Esophagus muscularis mucosa (tissue), 4 donors: ENCODE measurements around the gene TRIM29. TPM values are rescaled to one million over a fixed set of nuclear protein-coding genes. Genes with fewer than 3 reads are reported as not detected.

Experiments used
- DNase-seq: peaks from one replicate; pipeline ENCODE4 v3.0.0-alpha.2; 2017; ENCODE audit errors: extremely low spot score
- H3K27ac ChIP-seq, 4 donors: fragments of 200-600 bp; sonication (generic); replicated peaks in 1 of 4; 1 replicate in 3 of 4; 2 replicates in 1 of 4; pipeline ENCODE4 v1.5.1; 2016 to 2019; ENCODE audit warnings: mild to moderate bottlenecking in 1 of 4
- H3K27me3 ChIP-seq, 4 donors: fragments of 200-600 bp; sonication (generic); one replicate each; pipeline versions ENCODE4 v1.5.1 to v1.6.0; 2016 to 2019
- H3K36me3 ChIP-seq, 4 donors: fragments of 200-600 bp; sonication (generic); one replicate each; pipeline ENCODE4 v1.5.1; 2016 to 2019
- H3K4me1 ChIP-seq, 4 donors: fragments of 200-600 bp; sonication (generic); one replicate each; pipeline ENCODE4 v1.5.1; 2016 to 2019
- H3K4me3 ChIP-seq, 4 donors: fragments of 200-600 bp; sonication (generic); 1 replicate in 2 of 4; 2 replicates in 2 of 4; pipeline ENCODE4 v1.5.1; 2016 to 2019; ENCODE audit warnings: mild to moderate bottlenecking in 4 of 4, moderate library complexity in 1 of 4
- H3K9me3 ChIP-seq, 4 donors: fragments of 200-600 bp; sonication (generic); 1 replicate in 3 of 4; 2 replicates in 1 of 4; pipeline ENCODE4 v1.5.1; 2016 to 2019
- EP300 ChIP-seq: sonication (generic); formaldehyde crosslinking; IDR thresholded peaks from one replicate; pipeline ENCODE4 v1.6.1; 2017; ENCODE audit warnings: antibody characterized with exemption
- POLR2A ChIP-seq: fragments of 450-650 bp; IDR thresholded peaks from one replicate; pipeline ENCODE4 v1.6.1; 2017; ENCODE audit warnings: antibody characterized with exemption, moderate library complexity, mild to moderate bottlenecking, low read depth
- POLR2AphosphoS5 ChIP-seq, 2 donors: sonication (generic); formaldehyde crosslinking; IDR thresholded peaks; one replicate each; pipeline ENCODE4 v1.6.1; 2017; ENCODE audit warnings: antibody characterized with exemption in 2 of 2
- WGBS: methylation state at CpG from one replicate; pipeline ENCODE4 v1.1.5; 2018; 5-methylcytosine and 5-hydroxymethylcytosine counted together
- intact Hi-C: fragments of 100-400 bp; cut with DNase I; formaldehyde crosslinking; loops from one replicate; pipeline ENCODE4 v1.15.1; 2023
- total RNA-seq, 4 donors: library from RNA; depleted of rRNA; stranded (reverse); fragments of >200 nt; gene quantifications; one replicate each; pipeline versions ENCODE4 v1.1.0 to v1.2.1, GENCODE V29; 2016
- TF ChIP-seq, protein P1 (sequence below), 3 experiments: fragments of 200-600 bp in 2 of 3; fragments of 450-650 bp in 1 of 3; sonication (generic) in 2 of 3; IDR thresholded peaks; one replicate each; pipeline ENCODE4 v1.5.1; 2017 to 2019; ENCODE audit warnings: antibody characterized with exemption in 3 of 3, mild to moderate bottlenecking in 2 of 3, moderate library complexity in 1 of 3

TRIM29 gene
- total RNA-seq, 4 donors from 2014 or later = 0.45 to 1.3 (median 0.75) TPM

DNA sequence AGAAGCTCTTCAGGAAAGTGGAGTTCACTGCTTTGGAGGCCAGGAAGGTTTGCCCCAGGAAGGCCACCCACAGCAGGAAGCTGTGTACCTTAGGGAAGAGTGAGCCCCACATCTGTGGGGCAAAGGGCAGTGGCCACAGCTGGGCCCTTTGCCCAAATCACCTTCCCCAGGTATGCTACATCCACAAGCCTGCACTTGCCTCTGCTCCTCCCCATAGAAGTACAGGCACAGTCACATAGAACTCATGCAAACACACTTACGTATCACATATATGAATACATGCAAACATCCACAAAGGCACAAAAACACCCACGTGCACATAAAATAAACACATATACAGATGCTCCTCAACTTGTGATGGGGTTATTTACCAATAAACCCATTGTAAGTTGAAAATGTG is 2.1 kb downstream of the TRIM29 start:
- Histone ChIP-seq H3K36me3 (no peaks in the 10 kb centered on the region), H3K9me3 (no peaks in the 10 kb centered on the region), H3K4me3 (no peak overlapping the region), H3K27ac (no peak overlapping the region), H3K27me3 (peaks cover 0 to 20% (median 0%) of the 10 kb centered on the region in 4 donors), H3K4me1 (no peaks in the 10 kb centered on the region)
- 88% methylated on average over 2 of the region's 2 CpGs for WGBS
- no peak for DNase-seq
- intact Hi-C loops = no loop called here
- TF ChIP-seq POLR2AphosphoS5 (IDR thresholded peaks at IDR 0.05) = no peak
- TF ChIP-seq EP300 = no peak
- TF ChIP-seq POLR2A = no peak
- TF ChIP-seq, protein P1, sequence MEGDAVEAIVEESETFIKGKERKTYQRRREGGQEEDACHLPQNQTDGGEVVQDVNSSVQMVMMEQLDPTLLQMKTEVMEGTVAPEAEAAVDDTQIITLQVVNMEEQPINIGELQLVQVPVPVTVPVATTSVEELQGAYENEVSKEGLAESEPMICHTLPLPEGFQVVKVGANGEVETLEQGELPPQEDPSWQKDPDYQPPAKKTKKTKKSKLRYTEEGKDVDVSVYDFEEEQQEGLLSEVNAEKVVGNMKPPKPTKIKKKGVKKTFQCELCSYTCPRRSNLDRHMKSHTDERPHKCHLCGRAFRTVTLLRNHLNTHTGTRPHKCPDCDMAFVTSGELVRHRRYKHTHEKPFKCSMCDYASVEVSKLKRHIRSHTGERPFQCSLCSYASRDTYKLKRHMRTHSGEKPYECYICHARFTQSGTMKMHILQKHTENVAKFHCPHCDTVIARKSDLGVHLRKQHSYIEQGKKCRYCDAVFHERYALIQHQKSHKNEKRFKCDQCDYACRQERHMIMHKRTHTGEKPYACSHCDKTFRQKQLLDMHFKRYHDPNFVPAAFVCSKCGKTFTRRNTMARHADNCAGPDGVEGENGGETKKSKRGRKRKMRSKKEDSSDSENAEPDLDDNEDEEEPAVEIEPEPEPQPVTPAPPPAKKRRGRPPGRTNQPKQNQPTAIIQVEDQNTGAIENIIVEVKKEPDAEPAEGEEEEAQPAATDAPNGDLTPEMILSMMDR (IDR thresholded peaks at IDR 0.05) = no peak

- DNase-seq = no peak
- H3K4me1 ChIP-seq = no peaks in the 10 kb centered on the region
- intact Hi-C loops = no loop called here
- 84% methylated on average over 3 of the region's 5 CpGs for WGBS
- TF ChIP-seq POLR2AphosphoS5 (IDR thresholded peaks at IDR 0.05) = no peak
- TF ChIP-seq, protein P1 (IDR thresholded peaks at IDR 0.05) = no peak
- TF ChIP-seq POLR2A = no peak
- no peak for TF ChIP-seq EP300
- no peaks in the 10 kb centered on the region for H3K36me3 ChIP-seq
- H3K4me3 ChIP-seq = no peak overlapping the region
- no peaks in the 10 kb centered on the region for H3K9me3 ChIP-seq
- peaks cover 0 to 14% (median 0%) of the 10 kb centered on the region in 4 donors for H3K27me3 ChIP-seq
- no peak overlapping the region for H3K27ac ChIP-seq
Observed at GRCh38 chr11:120134931-120135228, 3.0 kb downstream of the TRIM29 start.

DNA sequence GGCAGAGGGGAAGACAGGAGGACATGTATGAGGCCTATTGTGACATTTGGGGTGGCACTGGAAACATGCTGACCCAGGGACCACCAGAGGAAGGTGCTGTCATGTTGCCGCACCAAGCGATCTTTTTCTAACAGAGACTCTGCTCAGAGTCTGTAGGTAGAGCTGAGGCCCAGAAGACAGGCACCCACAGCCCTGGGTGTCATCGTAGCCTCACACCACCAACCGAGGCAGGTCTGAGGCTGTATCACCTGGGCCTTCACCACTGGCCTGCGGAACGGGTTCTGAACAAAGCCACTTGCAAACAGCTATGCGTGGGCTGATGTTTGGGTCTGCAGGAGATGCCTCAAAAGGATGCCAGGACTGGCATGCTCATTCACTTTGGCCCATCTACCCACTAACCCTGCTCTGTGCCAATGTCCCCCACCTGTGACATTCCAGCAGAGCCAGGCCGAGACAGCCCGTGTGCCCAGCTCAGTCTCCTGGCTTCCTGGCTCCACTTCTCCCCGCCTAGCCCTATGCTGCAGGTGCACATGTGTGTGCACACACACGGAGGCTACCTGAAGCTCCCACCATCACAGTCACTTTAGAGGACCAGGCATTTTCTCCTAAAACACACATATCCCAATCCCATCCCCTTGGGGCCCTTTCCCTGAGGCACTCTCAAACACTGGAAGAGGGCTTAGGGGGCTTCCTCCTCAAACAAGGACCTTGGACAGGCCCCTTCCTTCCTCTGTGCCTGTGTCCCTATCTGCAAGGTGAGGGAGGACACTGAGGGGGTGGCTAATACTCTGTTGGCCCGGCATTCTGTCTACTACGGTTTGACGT is 3.6 kb downstream of the TRIM29 start:
- Histone ChIP-seq H3K4me1 (no peaks in the 10 kb centered on the region), H3K9me3 (no peaks in the 10 kb centered on the region), H3K27ac (no peak overlapping the region), H3K36me3 (no peaks in the 10 kb centered on the region), H3K27me3 (peaks cover 0 to 8% (median 0%) of the 10 kb centered on the region in 4 donors), H3K4me3 (no peak overlapping the region)
- WGBS = 90% methylated on average over 14 of the region's 14 CpGs
- TF ChIP-seq POLR2AphosphoS5 (IDR thresholded peaks at IDR 0.05) = no peak
- TF ChIP-seq, protein P1 (IDR thresholded peaks at IDR 0.05) = no peak
- TF ChIP-seq POLR2A = no peak
- no peak for TF ChIP-seq EP300
- no peak for DNase-seq
- intact Hi-C loops = no loop called here

- no peaks in the 10 kb centered on the region for H3K27me3 ChIP-seq
- H3K36me3 ChIP-seq = no peaks in the 10 kb centered on the region
- intact Hi-C loops = no loop called here
- no peak for DNase-seq
- H3K4me1 ChIP-seq = peaks cover 0 to 3% (median 0%) of the 10 kb centered on the region in 4 donors
- TF ChIP-seq, protein P1 (IDR thresholded peaks at IDR 0.05) = no peak
- no peak for TF ChIP-seq POLR2A
- no peak for TF ChIP-seq POLR2AphosphoS5 (IDR thresholded peaks at IDR 0.05)
- no peak for TF ChIP-seq EP300
- H3K9me3 ChIP-seq = no peaks in the 10 kb centered on the region
- H3K27ac ChIP-seq = no peak overlapping the region
- no peak overlapping the region for H3K4me3 ChIP-seq
- WGBS = 95% methylated on average over 10 of the region's 11 CpGs
Observed at GRCh38 chr11:120133216-120134105, 4.5 kb downstream of the TRIM29 start.
